IMR-90 (cell line): ENCODE measurements around the gene LRG1.

ENCODE experiments used
- BHLHE40 ChIP-seq: fragments of 150-350 bp; IDR thresholded peaks from 2 replicates; pipeline ENCODE4 v1.6.1; 2016; ENCODE audit warnings: mild to moderate bottlenecking, low read depth, low read length
- CTCF ChIP-seq: conservative IDR thresholded peaks from 2 replicates; pipeline ENCODE4 v1.5.1; 2012; ENCODE audit warnings: mild to moderate bottlenecking, low read depth, low read length, improper control_type of control experiment
- MXI1 ChIP-seq: IDR thresholded peaks from 2 replicates; pipeline ENCODE4 v1.6.1; 2012; ENCODE audit warnings: low read depth, mild to moderate bottlenecking, low read length, moderate library complexity, borderline replicate concordance
- NFE2L2 ChIP-seq: fragments of 150-350 bp; IDR thresholded peaks from 2 replicates; pipeline ENCODE4 v1.6.1; 2016; ENCODE audit warnings: low read depth, mild to moderate bottlenecking, low read length
- POLR2A ChIP-seq: IDR thresholded peaks from 2 replicates; pipeline ENCODE4 v1.6.1; 2012; ENCODE audit warnings: mild to moderate bottlenecking, low read depth, low read length
- USF2 ChIP-seq: fragments of 150-350 bp; IDR thresholded peaks from 2 replicates; pipeline ENCODE4 v1.6.1; 2017; ENCODE audit warnings: mild to moderate bottlenecking, antibody characterized with exemption, low read length, low read depth

GRCh38 chr19:4586691-4587090, 46.9 kb upstream of the LRG1 start:
- TF ChIP-seq CTCF (no peak), USF2 (no peak), BHLHE40 (no peak), NFE2L2 (no peak), POLR2A (no peak), MXI1 (no peak)
